OCI-LY7 (cell line): Measurements from ENCODE around the gene SHISA5. TPM values are rescaled to one million over a fixed set of nuclear protein-coding genes. Genes with fewer than 3 reads are reported as not detected.

Source experiments
- BruUV-seq: library from RNA; stranded (reverse); fragments of 400-500 nt; replicated peaks from 2 replicates; lab custom pipeline; 2021; lab: Mats Ljungman, UMichigan
- CTCF ChIA-PET: fragments of 300-600 bp; sonication (Branson Sonifier 250); formaldehyde crosslinking; loops from one replicate; lab custom pipeline; 2022; ENCODE audit warnings: antibody characterized with exemption; ENCODE audit not compliant: unreplicated experiment; lab: Charles Lee
- POLR2A ChIA-PET: fragments of 300-600 bp; sonication (Branson Sonifier 250); formaldehyde crosslinking; loops from one replicate; lab custom pipeline; 2022; ENCODE audit warnings: antibody characterized with exemption; lab: Charles Lee
- DNase-seq: peaks from one replicate; pipeline ENCODE4 v3.0.0-alpha.2; 2015; ENCODE audit warnings: low spot score
- H2AFZ ChIP-seq: fragments of 200-600 bp; sonication (generic), shearing (Covaris generic); 2 replicates; pipeline ENCODE4 v1.6.1; 2014; ENCODE audit warnings: mild to moderate bottlenecking, antibody characterized with exemption, low read length, moderate library complexity
- H3K27ac ChIP-seq: fragments of 200-600 bp; sonication (generic); 2 replicates; pipeline ENCODE4 v1.5.1; 2014; ENCODE audit warnings: mixed run types, low read depth, mild to moderate bottlenecking, moderate library complexity, low read length, inconsistent platforms; ENCODE audit not compliant: poor library complexity, severe bottlenecking
- H3K36me3 ChIP-seq: fragments of 200-600 bp; sonication (generic); 2 replicates; pipeline ENCODE4 v1.6.1; 2014; ENCODE audit warnings: mild to moderate bottlenecking, antibody characterized with exemption, low read length, moderate library complexity, mixed read lengths; ENCODE audit not compliant: insufficient read depth
- H3K4me1 ChIP-seq: fragments of 200-600 bp; sonication (generic); 2 replicates; pipeline ENCODE4 v1.5.1; 2014; ENCODE audit warnings: mild to moderate bottlenecking, low read length; ENCODE audit not compliant: insufficient read depth, poor library complexity, severe bottlenecking
- H3K4me2 ChIP-seq: fragments of 200-600 bp; sonication (generic); 2 replicates; pipeline ENCODE4 v1.6.1; 2014; ENCODE audit warnings: mild to moderate bottlenecking, low read length
- H3K4me3 ChIP-seq: fragments of 200-600 bp; sonication (generic); 2 replicates; pipeline ENCODE4 v1.5.1; 2014; ENCODE audit warnings: mild to moderate bottlenecking, low read depth, low read length; ENCODE audit not compliant: poor library complexity, severe bottlenecking
- H3K79me2 ChIP-seq: fragments of 200-600 bp; sonication (generic); 2 replicates; pipeline ENCODE4 v1.6.1; 2016; ENCODE audit warnings: low read depth, mild to moderate bottlenecking, low read length, moderate library complexity, mixed read lengths; ENCODE audit not compliant: insufficient read depth
- H3K9me2 ChIP-seq: fragments of 200-600 bp; sonication (generic); 2 replicates; pipeline ENCODE4 v1.6.1; 2016; ENCODE audit warnings: mild to moderate bottlenecking, low read length, mixed read lengths; ENCODE audit not compliant: insufficient read depth
- H3K9me3 ChIP-seq: fragments of 200-600 bp; sonication (generic); 2 replicates; pipeline ENCODE4 v1.6.1; 2014; ENCODE audit warnings: mild to moderate bottlenecking, mixed run types, low read length, mixed read lengths
- H4K20me1 ChIP-seq: fragments of 200-600 bp; sonication (generic); 2 replicates; pipeline ENCODE4 v1.6.1; 2014; ENCODE audit warnings: mild to moderate bottlenecking, antibody characterized with exemption, low read length, moderate library complexity, mixed read lengths; ENCODE audit not compliant: insufficient read depth
- CTCF ChIP-seq: fragments of 200-600 bp; sonication (generic); conservative IDR thresholded peaks from 2 replicates; pipeline ENCODE4 v1.5.1; 2014; ENCODE audit warnings: mild to moderate bottlenecking, antibody characterized with exemption, low read length, moderate library complexity, mixed read lengths
- EZH2phosphoT487 ChIP-seq: fragments of 200-600 bp; sonication (generic); IDR thresholded peaks from 2 replicates; pipeline ENCODE4 v1.6.1; 2018; ENCODE audit warnings: low read depth, borderline replicate concordance, mild to moderate bottlenecking, mixed run types, antibody characterized with exemption, low read length, moderate library complexity, mixed read lengths
- intact Hi-C: fragments of 100-400 bp; cut with micrococcal nuclease; formaldehyde crosslinking; loops from one replicate; pipeline ENCODE4 v1.10.0; 2022; ENCODE audit not compliant: unreplicated experiment
- total RNA-seq, 2 experiments: library from RNA; depleted of rRNA in 1 of 2; stranded (reverse); fragments of >200 nt in 1 of 2; shearing (Covaris generic) in 1 of 2; gene quantifications; 2 replicates each; pipeline ENCODE4 v1.2.3, GENCODE V29; 2014 to 2022

Gene SHISA5
- total RNA-seq, 2 experiments from 2014 or later: 97.3 to 102 TPM

- H3K79me2 ChIP-seq: peaks cover 29% of the 10 kb centered on the region
- peak overlapping the region; percentile 41 for H3K27ac ChIP-seq
- no peak overlapping the region; the same call in 1 of the 2 replicates for H2AFZ ChIP-seq
- no peak for DNase-seq
- TF ChIP-seq CTCF (no peak), EZH2phosphoT487 (no peak)
- no peak overlapping the region for H3K4me3 ChIP-seq
- H4K20me1 ChIP-seq: peaks cover 13% of the 10 kb centered on the region
- intact Hi-C loops: loop anchor here (1.0 to 10.0 kb wide), 6 partner anchors 36 to 243 kb away; partner anchors contain the start of gene NME6
- ChIA-PET CTCF (interaction anchor here (0.7 to 1.9 kb wide), 13 partner anchors 9 to 242 kb away, joined by 3 to 31 read pairs (median 6); partner anchors contain the start of genes ATRIP, CELSR3 and ZNF589), POLR2A (interaction anchor here (0.9 to 1.5 kb wide), 3 partner anchors 10 to 246 kb away, joined by 3 to 6 read pairs (median 3); partner anchors contain the start of gene ATRIP)
- H3K4me2 ChIP-seq: peak overlapping the region; percentile 74; the same call in 1 of the 2 replicates
- H3K4me1 ChIP-seq: peaks cover 47% of the 10 kb centered on the region
- BruUV-seq: no TSS peak
- no peaks in the 10 kb centered on the region for H3K9me2 ChIP-seq
- peaks cover 41% of the 10 kb centered on the region for H3K36me3 ChIP-seq
- H3K9me3 ChIP-seq: no peaks in the 10 kb centered on the region
Observed at GRCh38 chr3:48436855-48437254, 67.1 kb downstream of the SHISA5 start.

- Histone ChIP-seq H3K27ac (peak overlapping the region; percentile 41), H3K36me3 (peaks cover 41% of the 10 kb centered on the region), H3K9me2 (no peaks in the 10 kb centered on the region), H3K4me3 (no peak overlapping the region), H4K20me1 (peaks cover 9% of the 10 kb centered on the region), H3K79me2 (peaks cover 25% of the 10 kb centered on the region), H2AFZ (no peak overlapping the region; the same call in 1 of the 2 replicates), H3K4me2 (peak overlapping the region; percentile 74), H3K9me3 (no peaks in the 10 kb centered on the region), H3K4me1 (peaks cover 43% of the 10 kb centered on the region)
- peak; percentile 26 for DNase-seq
- ChIA-PET CTCF (interaction anchor here (0.5 to 1.9 kb wide), 36 partner anchors 10 to 915 kb away, joined by 3 to 31 read pairs (median 3); partner anchors contain the start of genes ATRIP, CELSR3, PFKFB4 and ZNF589), POLR2A (interaction anchor here (0.6 to 1.5 kb wide), 6 partner anchors 9 to 246 kb away, joined by 3 to 6 read pairs (median 3); partner anchors contain the start of gene ATRIP)
- BruUV-seq: no TSS peak
- intact Hi-C loops: loop anchor here (1.0 to 10.0 kb wide), 6 partner anchors 35 to 242 kb away; partner anchors contain the start of gene NME6
- TF ChIP-seq CTCF (no peak), EZH2phosphoT487 (no peak)
Observed at GRCh38 chr3:48436477-48436787, 67.5 kb downstream of the SHISA5 start.
